HepG2 (cell line): ENCODE data around the gene FLAD1. TPM values are rescaled to one million over a fixed set of nuclear protein-coding genes. Genes with fewer than 3 reads are reported as not detected.
A peak's percentile ranks its signal among the peaks of the same experiment; 100 is the strongest.

Experiments
- ATF3 ChIP-seq: sonication (generic); formaldehyde crosslinking; IDR thresholded peaks from 2 replicates; pipeline ENCODE4 v1.4.0; 2020; ENCODE audit warnings: missing genetic modification reagents
- ERF ChIP-seq: IDR thresholded peaks from 2 replicates; pipeline ENCODE4 v1.6.1; 2018; ENCODE audit warnings: missing biosample characterization, missing genetic modification reagents
- FOSL2 ChIP-seq: sonication (generic); formaldehyde crosslinking; IDR thresholded peaks from 2 replicates; pipeline ENCODE4 v1.4.0; 2020; ENCODE audit warnings: missing genetic modification reagents
- HOMEZ ChIP-seq: IDR thresholded peaks from 2 replicates; pipeline ENCODE4 v1.6.1; 2016; ENCODE audit warnings: low read depth
- KDM4B ChIP-seq: sonication (generic); formaldehyde crosslinking; IDR thresholded peaks from 2 replicates; pipeline ENCODE4 v1.4.0; 2020; ENCODE audit warnings: missing genetic modification reagents
- MED8 ChIP-seq: sonication (generic); formaldehyde crosslinking; IDR thresholded peaks from 2 replicates; pipeline ENCODE4 v1.8.1; 2023; ENCODE audit warnings: mild to moderate bottlenecking, missing genetic modification reagents; ENCODE audit not compliant: insufficient replicate concordance
- MIXL1 ChIP-seq: IDR thresholded peaks from 2 replicates; pipeline ENCODE4 v1.6.1; 2016
- NFE2 ChIP-seq: sonication (generic); formaldehyde crosslinking; IDR thresholded peaks from 2 replicates; pipeline ENCODE4 v1.4.0; 2020; ENCODE audit warnings: missing genetic modification reagents
- NR3C1 ChIP-seq: sonication (generic); formaldehyde crosslinking; IDR thresholded peaks from 2 replicates; pipeline ENCODE4 v1.4.0; 2020; ENCODE audit warnings: missing genetic modification reagents
- RBM22 ChIP-seq: fragments of 200-400 bp; formaldehyde crosslinking; optimal IDR thresholded peaks from 2 replicates; pipeline ENCODE3; 2017; ENCODE audit warnings: mild to moderate bottlenecking, low read length, moderate library complexity
- RXRB ChIP-seq: IDR thresholded peaks from 2 replicates; pipeline ENCODE4 v1.6.1; 2016; ENCODE audit warnings: borderline replicate concordance, missing genetic modification reagents, missing compliant biosample characterization
- SAFB2 ChIP-seq: sonication (generic); formaldehyde crosslinking; IDR thresholded peaks from 2 replicates; pipeline ENCODE4 v1.5.1; 2020; ENCODE audit warnings: missing genetic modification reagents, low read depth, mild to moderate bottlenecking, borderline replicate concordance
- SMARCE1 ChIP-seq: fragments of 450-650 bp; IDR thresholded peaks from 2 replicates; pipeline ENCODE4 v1.6.1; 2017; ENCODE audit warnings: borderline replicate concordance
- SP4 ChIP-seq: sonication (generic); formaldehyde crosslinking; IDR thresholded peaks from 2 replicates; pipeline ENCODE4 v1.8.1; 2023; ENCODE audit warnings: mild to moderate bottlenecking, missing genetic modification reagents
- SRSF4 ChIP-seq: fragments of 200-400 bp; formaldehyde crosslinking; IDR thresholded peaks from one replicate; pipeline ENCODE4 v1.6.1; 2018; ENCODE audit warnings: mild to moderate bottlenecking, low read depth, low read length, moderate library complexity; ENCODE audit not compliant: poor library complexity, severe bottlenecking
- SRSF9 ChIP-seq: fragments of 200-400 bp; formaldehyde crosslinking; IDR thresholded peaks from 2 replicates; pipeline ENCODE4 v1.6.1; 2018; ENCODE audit warnings: borderline replicate concordance, mild to moderate bottlenecking, low read depth, low read length; ENCODE audit not compliant: insufficient read depth, poor library complexity, severe bottlenecking
- SUZ12 ChIP-seq: fragments of 150-350 bp; IDR thresholded peaks from 2 replicates; pipeline ENCODE4 v1.6.1; 2014; ENCODE audit warnings: low read depth, low read length
- TCF7L2 ChIP-seq: IDR thresholded peaks from 2 replicates; pipeline ENCODE4 v1.6.1; 2011; ENCODE audit warnings: mild to moderate bottlenecking, low read depth, low read length, moderate library complexity
- THYN1 ChIP-seq: sonication (generic); formaldehyde crosslinking; IDR thresholded peaks from 2 replicates; pipeline ENCODE4 v1.8.1; 2023; ENCODE audit warnings: low read depth, mild to moderate bottlenecking, moderate library complexity, missing genetic modification reagents, borderline replicate concordance
- TSC22D2 ChIP-seq: sonication (generic); formaldehyde crosslinking; IDR thresholded peaks from 2 replicates; pipeline ENCODE4 v1.5.1; 2020; ENCODE audit warnings: missing genetic modification reagents, mild to moderate bottlenecking, borderline replicate concordance
- WIZ ChIP-seq: sonication (generic); formaldehyde crosslinking; IDR thresholded peaks from 2 replicates; pipeline ENCODE4 v1.5.1; 2020; ENCODE audit warnings: mild to moderate bottlenecking, missing genetic modification reagents
- ZBTB14 ChIP-seq: sonication (generic); formaldehyde crosslinking; IDR thresholded peaks from 2 replicates; pipeline ENCODE4 v1.4.0; 2020; ENCODE audit warnings: missing genetic modification reagents
- ZFP37 ChIP-seq: sonication (generic); formaldehyde crosslinking; IDR thresholded peaks from 2 replicates; pipeline ENCODE4 v1.4.0; 2020; ENCODE audit warnings: missing genetic modification reagents, borderline replicate concordance
- ZNF232 ChIP-seq: sonication (generic); formaldehyde crosslinking; IDR thresholded peaks from 2 replicates; pipeline ENCODE4 v1.4.0; 2020; ENCODE audit warnings: missing genetic modification reagents, borderline replicate concordance
- ZNF292 ChIP-seq: sonication (generic); formaldehyde crosslinking; IDR thresholded peaks from 2 replicates; pipeline ENCODE4 v1.8.1; 2022; ENCODE audit warnings: mild to moderate bottlenecking, low read depth, missing genetic modification reagents, borderline replicate concordance
- ZNF350 ChIP-seq: sonication (generic); formaldehyde crosslinking; IDR thresholded peaks from 2 replicates; pipeline ENCODE4 v1.4.0; 2020; ENCODE audit warnings: mild to moderate bottlenecking, low read depth, missing genetic modification reagents, borderline replicate concordance
- ZNF468 ChIP-seq: sonication (generic); formaldehyde crosslinking; IDR thresholded peaks from 2 replicates; pipeline ENCODE4 v1.8.0; 2022; ENCODE audit warnings: mild to moderate bottlenecking, moderate library complexity, missing genetic modification reagents
- ZNF496 ChIP-seq: sonication (generic); formaldehyde crosslinking; IDR thresholded peaks from 2 replicates; pipeline ENCODE4 v1.8.1; 2023; ENCODE audit warnings: mild to moderate bottlenecking, moderate library complexity, missing genetic modification reagents; ENCODE audit not compliant: insufficient replicate concordance
- ZNF660 ChIP-seq: sonication (generic); formaldehyde crosslinking; IDR thresholded peaks from 2 replicates; pipeline ENCODE4 v1.5.1; 2020; ENCODE audit warnings: mild to moderate bottlenecking, low read depth, missing genetic modification reagents, borderline replicate concordance
- ZNF879 ChIP-seq: sonication (generic); formaldehyde crosslinking; IDR thresholded peaks from 2 replicates; pipeline ENCODE4 v1.8.1; 2023; ENCODE audit warnings: missing genetic modification reagents
- polyA plus RNA-seq, 8 experiments: library from polyadenylated mRNA; depleted of rRNA in 3 of 8; stranded (reverse) in 7 of 8; unstranded in 1 of 8; fragments of >200 nt; fragmentation: Illumina TruSeq in 4 of 8; extraction: Trizol in 4 of 8; gene quantifications; 2 replicates each; pipeline versions ENCODE4 v1.2.1 to v1.2.3, GENCODE V29; 2011 to 2016; ENCODE audit warnings: low read depth in 4 of 8, missing spikeins in 1 of 8, mixed read lengths in 1 of 8; ENCODE audit not compliant: insufficient read depth in 1 of 8
- total RNA-seq, 5 experiments: library from RNA; depleted of rRNA; stranded (reverse); fragments of >200 nt; fragmentation: Illumina TruSeq; extraction: Trizol; gene quantifications; 2 replicates each; pipeline ENCODE4 v1.2.3, GENCODE V29; 2016; ENCODE audit warnings: low read depth in 1 of 5

Gene FLAD1
- total and polyA plus RNA-seq, 2 of the 13 experiments (the other 11 are each of a cell fraction or from before 2014, with no cell fraction given): 25.9 to 32.8 TPM

- peak; percentile 100 for TF ChIP-seq ZNF879 (CRISPR knock-in tag)
- TF ChIP-seq ZBTB14 (CRISPR knock-in tag): no peak
- TF ChIP-seq ZNF660 (CRISPR knock-in tag): peak; percentile 89; the same call in 1 of the 2 replicates
- no peak for TF ChIP-seq TCF7L2
- TF ChIP-seq MED8 (CRISPR knock-in tag): peak; percentile 85
- TF ChIP-seq SUZ12: no peak
- TF ChIP-seq KDM4B (CRISPR knock-in tag): no peak; the same call in none of the 2 replicates
- TF ChIP-seq ZNF292 (CRISPR knock-in tag): peak; percentile 91; the same call in 1 of the 2 replicates
- TF ChIP-seq ZNF496 (CRISPR knock-in tag): peak; percentile 58
- TF ChIP-seq FOSL2 (CRISPR knock-in tag): peak; percentile 66
- TF ChIP-seq SRSF9: no peak
- TF ChIP-seq RBM22: no peak
- TF ChIP-seq ZFP37 (CRISPR knock-in tag): peak; percentile 99
- TF ChIP-seq ERF (CRISPR knock-in tag): peak; percentile 100
- peak; percentile 67; the same call in 1 of the 2 replicates for TF ChIP-seq THYN1 (CRISPR knock-in tag)
- peak; percentile 54; the same call in 1 of the 2 replicates for TF ChIP-seq ATF3 (CRISPR knock-in tag)
- no peak for TF ChIP-seq NR3C1
- TF ChIP-seq SRSF4: no peak
- peak; percentile 98 for TF ChIP-seq ZNF468 (CRISPR knock-in tag)
- TF ChIP-seq NFE2 (CRISPR knock-in tag): no peak
- peak; percentile 90 for TF ChIP-seq SP4 (CRISPR knock-in tag)
- TF ChIP-seq ZNF232 (CRISPR knock-in tag): peak; percentile 99
- peak; percentile 88 for TF ChIP-seq MIXL1
- TF ChIP-seq TSC22D2 (CRISPR knock-in tag): peak; percentile 98
- peak; percentile 66; the same call in 1 of the 2 replicates for TF ChIP-seq ZNF350 (CRISPR knock-in tag)
- no peak for TF ChIP-seq SMARCE1
- peak; percentile 85 for TF ChIP-seq RXRB (CRISPR knock-in tag)
- peak; percentile 87; the same call in 1 of the 2 replicates for TF ChIP-seq WIZ (CRISPR knock-in tag)
- peak; percentile 75; the same call in 1 of the 2 replicates for TF ChIP-seq HOMEZ (CRISPR knock-in tag)
- TF ChIP-seq SAFB2 (CRISPR knock-in tag): peak; percentile 98
Observed at GRCh38 chr1:154936555-154937084, 46.5 kb upstream of the FLAD1 start, which contains the start of gene PMVK (continued).
